Activated CD4-positive, alpha-beta memory T cell treated with anti-CD3 and anti-CD28 coated beads for 36 hours (primary cell): ENCODE results near the gene LGALS14. TPM values are rescaled to one million over a fixed set of nuclear protein-coding genes. Genes with fewer than 3 reads are reported as not detected.
A peak's percentile ranks its signal among the peaks of the same experiment; 100 is the strongest.
"Not testable (repeated sequence)": the region's sequence is repeated elsewhere in the genome, so short reads cannot be mapped to it uniquely, and the experiment has no call there.

Experiments
- CTCF ChIA-PET: fragments of 350-600 bp; sonication (Branson Sonifier 250); formaldehyde crosslinking; loops from one replicate; lab custom pipeline; 2021; ENCODE audit warnings: antibody characterized with exemption, inconsistent platforms; lab: Charles Lee
- POLR2A ChIA-PET: fragments of 350-600 bp; sonication (Branson Sonifier 250); formaldehyde crosslinking; loops from one replicate; lab custom pipeline; 2021; ENCODE audit warnings: antibody characterized with exemption; lab: Charles Lee
- DNase-seq: peaks from one replicate; pipeline ENCODE4 v3.0.0-alpha.2; 2020
- H3K27ac Mint-ChIP-seq: one replicate; pipeline ENCODE4 v1.8.0; 2021; ENCODE audit warnings: mixed read lengths
- H3K27me3 Mint-ChIP-seq: one replicate; pipeline ENCODE4 v1.8.0; 2021; ENCODE audit warnings: mixed read lengths
- H3K36me3 Mint-ChIP-seq: one replicate; pipeline ENCODE4 v1.8.0; 2021; ENCODE audit warnings: mixed read lengths
- H3K4me1 Mint-ChIP-seq: one replicate; pipeline ENCODE4 v1.8.0; 2021; ENCODE audit warnings: low read depth, mixed read lengths
- H3K4me3 Mint-ChIP-seq: one replicate; pipeline ENCODE4 v1.8.0; 2021; ENCODE audit warnings: mild to moderate bottlenecking, mixed read lengths
- H3K9me3 Mint-ChIP-seq: one replicate; pipeline ENCODE4 v1.8.0; 2021; ENCODE audit warnings: mixed read lengths
- intact Hi-C: fragments of 100-400 bp; cut with micrococcal nuclease; formaldehyde crosslinking; loops from one replicate; pipeline ENCODE4 v1.15.1; 2023
- total RNA-seq, 2 experiments: library from RNA; stranded (reverse); gene quantifications; one replicate each; pipeline ENCODE4 v1.2.3, GENCODE V29; 2021

Gene LGALS14
- total RNA-seq, 2 experiments from 2014 or later: 1.6 to 2.5 TPM

GRCh38 chr19:39696387-39696786 lies 7.9 kb upstream of the LGALS14 start:
- ChIA-PET CTCF (interaction anchor here (1.2 kb wide), 1 partner anchor 97 kb away, joined by 3 read pairs; no protein-coding TSS in a partner anchor), POLR2A (no interaction called here)
- H3K9me3 Mint-ChIP-seq: no peaks in the 10 kb centered on the region
- peaks cover 15% of the 10 kb centered on the region for H3K27me3 Mint-ChIP-seq
- DNase-seq: no peak
- H3K36me3 Mint-ChIP-seq: no peaks in the 10 kb centered on the region
- H3K27ac Mint-ChIP-seq: no peak overlapping the region
- intact Hi-C loops: no loop called here
- H3K4me1 Mint-ChIP-seq: peaks cover 9% of the 10 kb centered on the region
- H3K4me3 Mint-ChIP-seq: no peak overlapping the region

GRCh38 chr19:39698535-39698934 lies 5.7 kb upstream of the LGALS14 start:
- intact Hi-C loops: no loop called here
- Mint-ChIP-seq H3K27me3 (peaks cover 15% of the 10 kb centered on the region), H3K9me3 (no peaks in the 10 kb centered on the region), H3K4me1 (peaks cover 8% of the 10 kb centered on the region), H3K4me3 (no peak overlapping the region), H3K36me3 (no peaks in the 10 kb centered on the region), H3K27ac (no peak overlapping the region)
- ChIA-PET POLR2A (no interaction called here), CTCF (no interaction called here)
- no peak for DNase-seq

- intact Hi-C loops: no loop called here
Observed at GRCh38 chr19:39701291-39701690, 3.0 kb upstream of the LGALS14 start.

GRCh38 chr19:39705578-39706188 lies 1.4 kb downstream of the LGALS14 start:
- Mint-ChIP-seq H3K36me3 (no peaks in the 10 kb centered on the region), H3K4me3 (no peak overlapping the region), H3K27me3 (no peaks in the 10 kb centered on the region), H3K27ac (peak overlapping the region; percentile 75), H3K4me1 (peaks cover 52% of the 10 kb centered on the region), H3K9me3 (no peaks in the 10 kb centered on the region)
- peak; percentile 77 for DNase-seq
- ChIA-PET POLR2A (interaction anchor here (2.0 kb wide), 1 partner anchor 30 kb away, joined by 4 read pairs; no protein-coding TSS in a partner anchor), CTCF (interaction anchor here (0.7 kb wide), 1 partner anchor 31 kb away, joined by 4 read pairs; no protein-coding TSS in a partner anchor)
- intact Hi-C loops: no loop called here

More at GRCh38 chr19:39701291-39701690, 3.0 kb upstream of the LGALS14 start:
- Mint-ChIP-seq H3K27ac (no peak overlapping the region), H3K9me3 (no peaks in the 10 kb centered on the region), H3K4me3 (no peak overlapping the region), H3K27me3 (peaks cover 12% of the 10 kb centered on the region), H3K36me3 (no peaks in the 10 kb centered on the region), H3K4me1 (peaks cover 33% of the 10 kb centered on the region)
- no peak for DNase-seq
- CTCF ChIA-PET: interaction anchor here (0.6 to 0.7 kb wide), 3 partner anchors 26 to 761 kb away, joined by 3 read pairs; no protein-coding TSS in a partner anchor
- POLR2A ChIA-PET: no interaction called here

GRCh38 chr19:39708594-39708993 lies 4.3 kb downstream of the LGALS14 start:
- H3K4me3 Mint-ChIP-seq: no peak overlapping the region
- ChIA-PET POLR2A (no interaction called here), CTCF (no interaction called here)
- peaks cover 51% of the 10 kb centered on the region for H3K4me1 Mint-ChIP-seq
- no peaks in the 10 kb centered on the region for H3K36me3 Mint-ChIP-seq
- intact Hi-C loops: no loop called here
- no peak overlapping the region for H3K27ac Mint-ChIP-seq
- no peaks in the 10 kb centered on the region for H3K27me3 Mint-ChIP-seq
- H3K9me3 Mint-ChIP-seq: peaks cover 6% of the 10 kb centered on the region
- no peak for DNase-seq

- H3K27ac Mint-ChIP-seq: no peak overlapping the region
- intact Hi-C loops: no loop called here
- H3K4me1 Mint-ChIP-seq: peaks cover 46% of the 10 kb centered on the region
- ChIA-PET CTCF (no interaction called here), POLR2A (no interaction called here)
- H3K36me3 Mint-ChIP-seq: no peaks in the 10 kb centered on the region
- peaks cover 6% of the 10 kb centered on the region for H3K9me3 Mint-ChIP-seq
- DNase-seq: no peak
- no peaks in the 10 kb centered on the region for H3K27me3 Mint-ChIP-seq
- no peak overlapping the region for H3K4me3 Mint-ChIP-seq
Observed at GRCh38 chr19:39709026-39709872, 5.0 kb downstream of the LGALS14 start.

GRCh38 chr19:39710333-39710890 lies 6.1 kb downstream of the LGALS14 start:
- POLR2A ChIA-PET: no interaction called here
- peaks cover 35% of the 10 kb centered on the region for H3K4me1 Mint-ChIP-seq

GRCh38 chr19:39720144-39720543 lies 15.9 kb downstream of the LGALS14 start:
- DNase-seq, intact Hi-C loops, H3K4me3 Mint-ChIP-seq, H3K36me3 Mint-ChIP-seq, H3K9me3 Mint-ChIP-seq, POLR2A ChIA-PET, CTCF ChIA-PET, H3K4me1 Mint-ChIP-seq, H3K27ac Mint-ChIP-seq: not testable (repeated sequence)
- H3K27me3 Mint-ChIP-seq: peaks cover 37% of the 10 kb centered on the region

More at GRCh38 chr19:39710333-39710890, 6.1 kb downstream of the LGALS14 start:
- Mint-ChIP-seq H3K36me3 (no peaks in the 10 kb centered on the region), H3K27me3 (peaks cover 3% of the 10 kb centered on the region), H3K4me3 (no peak overlapping the region), H3K27ac (peak overlapping the region; percentile 52), H3K9me3 (peaks cover 6% of the 10 kb centered on the region)
- CTCF ChIA-PET: no interaction called here
- intact Hi-C loops: no loop called here
- DNase-seq: no peak

- intact Hi-C loops: no loop called here
- H3K36me3 Mint-ChIP-seq: no peaks in the 10 kb centered on the region
- peaks cover 4% of the 10 kb centered on the region for H3K4me1 Mint-ChIP-seq
- no peak overlapping the region for H3K27ac Mint-ChIP-seq
- peaks cover 15% of the 10 kb centered on the region for H3K27me3 Mint-ChIP-seq
- POLR2A ChIA-PET: no interaction called here
- CTCF ChIA-PET: no interaction called here
- H3K4me3 Mint-ChIP-seq: no peak overlapping the region
- no peak for DNase-seq
- H3K9me3 Mint-ChIP-seq: no peaks in the 10 kb centered on the region
Observed at GRCh38 chr19:39725995-39726394, 21.7 kb downstream of the LGALS14 start.

- ChIA-PET POLR2A (no interaction called here), CTCF (no interaction called here)
- H3K4me3 Mint-ChIP-seq: no peak overlapping the region
- H3K36me3 Mint-ChIP-seq: no peaks in the 10 kb centered on the region
- no peaks in the 10 kb centered on the region for H3K9me3 Mint-ChIP-seq
- DNase-seq: no peak
- peaks cover 11% of the 10 kb centered on the region for H3K27me3 Mint-ChIP-seq
- peaks cover 2% of the 10 kb centered on the region for H3K4me1 Mint-ChIP-seq
- intact Hi-C loops: no loop called here
- no peak overlapping the region for H3K27ac Mint-ChIP-seq
Observed at GRCh38 chr19:39727070-39727800, 23.0 kb downstream of the LGALS14 start.

GRCh38 chr19:39728040-39728439 lies 23.8 kb downstream of the LGALS14 start:
- intact Hi-C loops: no loop called here
- Mint-ChIP-seq H3K27me3 (peaks cover 6% of the 10 kb centered on the region), H3K36me3 (no peaks in the 10 kb centered on the region), H3K4me3 (no peak overlapping the region), H3K4me1 (peaks cover 2% of the 10 kb centered on the region), H3K9me3 (no peaks in the 10 kb centered on the region), H3K27ac (no peak overlapping the region)
- ChIA-PET POLR2A (no interaction called here), CTCF (no interaction called here)
- no peak for DNase-seq

GRCh38 chr19:39729594-39729993 lies 25.3 kb downstream of the LGALS14 start:
- intact Hi-C loops: no loop called here
- Mint-ChIP-seq H3K27ac (no peak overlapping the region), H3K36me3 (no peaks in the 10 kb centered on the region), H3K9me3 (no peaks in the 10 kb centered on the region), H3K4me3 (no peak overlapping the region), H3K4me1 (peaks cover 2% of the 10 kb centered on the region), H3K27me3 (no peaks in the 10 kb centered on the region)
- no peak for DNase-seq
- ChIA-PET POLR2A (no interaction called here), CTCF (interaction anchor here (1.4 kb wide), 1 partner anchor 63 kb away, joined by 3 read pairs; no protein-coding TSS in a partner anchor)
